HCT116 (cell line): ENCODE data around the gene TARBP2. TPM values are rescaled to one million over a fixed set of nuclear protein-coding genes. Genes with fewer than 3 reads are reported as not detected.

ENCODE experiments used
- ATAC-seq: fragments of 200-7000 bp; cut with Tn5 transposase; 2 replicates; pipeline ENCODE4 v1.9.1; 2020; ENCODE audit warnings: mild to moderate bottlenecking, moderate library complexity
- BruUV-seq: library from RNA; stranded (reverse); fragments of 400-500 nt; replicated peaks from 2 replicates; lab custom pipeline; 2021; lab: Mats Ljungman, UMichigan
- CTCF ChIA-PET: fragments of 300-600 bp; sonication (Branson Sonifier 250); formaldehyde crosslinking; loops from one replicate; lab custom pipeline; 2021; ENCODE audit warnings: antibody characterized with exemption; lab: Charles Lee
- POLR2A ChIA-PET: fragments of 300-600, 350-600 bp; sonication (Branson Sonifier 250); formaldehyde crosslinking; loops from one replicate; lab custom pipeline; 2021; ENCODE audit warnings: antibody characterized with exemption; lab: Charles Lee
- RAD21 ChIA-PET, 2 experiments: fragments of 300-600 bp; sonication (Branson Sonifier 250); formaldehyde crosslinking; loops; one replicate each; lab custom pipeline; 2023; ENCODE audit warnings: low total read pairs in 2 of 2; ENCODE audit not compliant: uncharacterized antibody in 2 of 2, unreplicated experiment in 2 of 2, low non-redundant PET in 1 of 2; lab: Charles Lee
- DNase-seq: peaks from one replicate; pipeline ENCODE4 v3.0.0-alpha.2; 2010; ENCODE audit warnings: low read depth, low spot score
- H2AFZ ChIP-seq: fragments of 200-600 bp; shearing (Covaris generic), sonication (generic); 2 replicates; pipeline ENCODE4 v1.6.1; 2017; ENCODE audit warnings: low read depth, mixed run types, mixed read lengths, antibody characterized with exemption, low read length; ENCODE audit not compliant: poor library complexity, severe bottlenecking
- H3K27ac ChIP-seq: 2 replicates; pipeline ENCODE4 v1.5.1; 2012; ENCODE audit warnings: low read depth, low read length
- H3K27me3 ChIP-seq: fragments of 200-600 bp; sonication (generic); 2 replicates; pipeline ENCODE4 v1.6.1; 2016; ENCODE audit warnings: mixed run types, low read length, mixed read lengths; ENCODE audit not compliant: insufficient read depth
- H3K36me3 ChIP-seq, 2 experiments: fragments of 200-500 bp in 1 of 2; fragments of 200-600 bp in 1 of 2; sonication (Bioruptor generic) in 1 of 2; sonication (generic) in 1 of 2; 2 replicates each; pipeline versions ENCODE4 v1.5.1 to v1.6.1; 2014 to 2016; ENCODE audit warnings: low read length in 2 of 2, inconsistent platforms in 1 of 2, mixed read lengths in 1 of 2, mixed run types in 1 of 2; ENCODE audit not compliant: insufficient read depth in 2 of 2, control insufficient read depth in 1 of 2
- H3K4me1 ChIP-seq, 2 experiments: fragments of 200-600 bp in 1 of 2; sonication (generic) in 1 of 2; 2 replicates each; pipeline versions ENCODE4 v1.5.1 to v1.6.1; 2012 to 2017; ENCODE audit warnings: low read length in 2 of 2, inconsistent platforms in 1 of 2, mild to moderate bottlenecking in 1 of 2, mixed read lengths in 1 of 2, mixed run types in 1 of 2, moderate library complexity in 1 of 2; ENCODE audit not compliant: insufficient read depth in 2 of 2, control insufficient read depth in 1 of 2
- H3K4me2 ChIP-seq: fragments of 200-600 bp; sonication (generic); 2 replicates; pipeline ENCODE4 v1.6.1; 2017; ENCODE audit warnings: mixed run types, low read length, mixed read lengths
- H3K4me3 ChIP-seq, 2 experiments: fragments of 200-600 bp in 1 of 2; sonication (generic) in 1 of 2; replicated peaks in 1 of 2; 2 replicates each; pipeline ENCODE4 v1.5.1; 2011 to 2016; ENCODE audit warnings: low read length in 2 of 2, control low read depth in 1 of 2, low read depth in 1 of 2, mild to moderate bottlenecking in 1 of 2, mixed read lengths in 1 of 2, mixed run types in 1 of 2
- H3K79me2 ChIP-seq: fragments of 200-600 bp; sonication (generic); 2 replicates; pipeline ENCODE4 v1.6.1; 2017; ENCODE audit warnings: mild to moderate bottlenecking, mixed run types, low read length, moderate library complexity, mixed read lengths; ENCODE audit not compliant: insufficient read depth
- H3K9ac ChIP-seq: fragments of 200-600 bp; sonication (generic); 2 replicates; pipeline ENCODE4 v1.6.1; 2016; ENCODE audit warnings: low read length, mixed read lengths
- H3K9me2 ChIP-seq: fragments of 200-600 bp; sonication (generic), shearing (Covaris generic); 2 replicates; pipeline ENCODE4 v1.6.1; 2017; ENCODE audit warnings: mixed run types, mild to moderate bottlenecking, moderate library complexity; ENCODE audit not compliant: insufficient read depth
- H3K9me3 ChIP-seq, 2 experiments: fragments of 200-500 bp in 1 of 2; fragments of 200-600 bp in 1 of 2; sonication (Bioruptor generic) in 1 of 2; sonication (generic) in 1 of 2; 2 replicates each; pipeline ENCODE4 v1.6.1; 2014 to 2017; ENCODE audit warnings: low read length in 2 of 2, mixed read lengths in 2 of 2, inconsistent platforms in 1 of 2, low read depth in 1 of 2, mild to moderate bottlenecking in 1 of 2, mixed run types in 1 of 2, moderate library complexity in 1 of 2; ENCODE audit not compliant: control insufficient read depth in 1 of 2, insufficient read depth in 1 of 2
- H4K20me1 ChIP-seq: fragments of 200-600 bp; sonication (generic), shearing (Covaris generic); 2 replicates; pipeline ENCODE4 v1.6.1; 2017; ENCODE audit warnings: mixed run types, mild to moderate bottlenecking, moderate library complexity; ENCODE audit not compliant: insufficient read depth
- CBX3 ChIP-seq: IDR thresholded peaks from 2 replicates; pipeline ENCODE4 v1.6.1; 2012; ENCODE audit warnings: low read depth
- CEBPB ChIP-seq: IDR thresholded peaks from 2 replicates; pipeline ENCODE4 v1.6.1; 2012; ENCODE audit warnings: low read depth
- EGR1 ChIP-seq: IDR thresholded peaks from 2 replicates; pipeline ENCODE4 v1.6.1; 2012; ENCODE audit warnings: low read depth
- ELF1 ChIP-seq: IDR thresholded peaks from 2 replicates; pipeline ENCODE4 v1.6.1; 2012; ENCODE audit warnings: low read depth, borderline replicate concordance
- EZH2 ChIP-seq: fragments of 200-600 bp; sonication (generic); IDR thresholded peaks from 2 replicates; pipeline ENCODE4 v1.6.1; 2017; ENCODE audit warnings: antibody characterized with exemption, mixed run types
- EZH2phosphoT487 ChIP-seq: fragments of 200-600 bp; IDR thresholded peaks from 2 replicates; pipeline ENCODE4 v1.6.1; 2018; ENCODE audit warnings: antibody characterized with exemption, borderline replicate concordance
- FOSL1 ChIP-seq: IDR thresholded peaks from 2 replicates; pipeline ENCODE4 v1.6.1; 2012; ENCODE audit warnings: low read depth
- JUND ChIP-seq: IDR thresholded peaks from 2 replicates; pipeline ENCODE4 v1.6.1; 2012
- POLR2A ChIP-seq: IDR thresholded peaks from 2 replicates; pipeline ENCODE4 v1.7.0; 2011; ENCODE audit warnings: borderline replicate concordance; ENCODE audit not compliant: insufficient read depth, insufficient read length; ENCODE audit errors: extremely low read depth
- POLR2AphosphoS5 ChIP-seq: IDR thresholded peaks from 2 replicates; pipeline ENCODE4 v1.6.1; 2011; ENCODE audit warnings: mild to moderate bottlenecking, low read depth, low read length, moderate library complexity
- SIN3A ChIP-seq: IDR thresholded peaks from 2 replicates; pipeline ENCODE4 v1.6.1; 2012; ENCODE audit warnings: low read depth
- SP1 ChIP-seq: IDR thresholded peaks from 2 replicates; pipeline ENCODE4 v1.6.1; 2012; ENCODE audit warnings: low read depth
- SRF ChIP-seq: IDR thresholded peaks from 2 replicates; pipeline ENCODE4 v1.6.1; 2012; ENCODE audit warnings: low read depth
- TCF7L2 ChIP-seq: IDR thresholded peaks from 2 replicates; pipeline ENCODE4 v1.7.0; 2011; ENCODE audit warnings: borderline replicate concordance, inconsistent platforms; ENCODE audit not compliant: insufficient read depth, insufficient read length; ENCODE audit errors: extremely low read depth
- YY1 ChIP-seq: IDR thresholded peaks from 2 replicates; pipeline ENCODE4 v1.6.1; 2011; ENCODE audit warnings: low read length, low read depth, moderate library complexity, mild to moderate bottlenecking; ENCODE audit not compliant: insufficient replicate concordance; ENCODE audit errors: extremely low read depth
- ZFX ChIP-seq: fragments of 450-650 bp; IDR thresholded peaks from 2 replicates; pipeline ENCODE4 v1.6.1; 2017
- ZNF274 ChIP-seq: fragments of 200-500 bp; sonication (Bioruptor generic); IDR thresholded peaks from 2 replicates; pipeline ENCODE4 v1.6.1; 2014; ENCODE audit warnings: mild to moderate bottlenecking, low read depth, low read length, inconsistent platforms
- intact Hi-C: fragments of 100-400 bp; cut with micrococcal nuclease; formaldehyde crosslinking; loops from 2 replicates; pipeline ENCODE4 v1.10.0; 2022
- total RNA-seq: library from RNA; stranded (reverse); gene quantifications from one replicate; pipeline ENCODE4 v1.2.1, GENCODE V29; 2021; ENCODE audit not compliant: unreplicated experiment
- TF ChIP-seq, protein P1 (sequence below): IDR thresholded peaks from 2 replicates; pipeline ENCODE4 v1.6.1; 2011; ENCODE audit warnings: mild to moderate bottlenecking, low read length, moderate library complexity; ENCODE audit not compliant: insufficient replicate concordance; ENCODE audit errors: extremely low read depth
- TF ChIP-seq, protein P2 (sequence below): IDR thresholded peaks from 2 replicates; pipeline ENCODE4 v1.6.1; 2012
- TF ChIP-seq, protein P3 (sequence below): IDR thresholded peaks from 2 replicates; pipeline ENCODE4 v1.6.1; 2012; ENCODE audit warnings: low read depth
- TF ChIP-seq, protein P4 (sequence below): IDR thresholded peaks from 2 replicates; pipeline ENCODE4 v1.6.1; 2012

TARBP2 gene
- total RNA-seq, 1 experiment from 2014 or later = 40.1 TPM

DNA sequence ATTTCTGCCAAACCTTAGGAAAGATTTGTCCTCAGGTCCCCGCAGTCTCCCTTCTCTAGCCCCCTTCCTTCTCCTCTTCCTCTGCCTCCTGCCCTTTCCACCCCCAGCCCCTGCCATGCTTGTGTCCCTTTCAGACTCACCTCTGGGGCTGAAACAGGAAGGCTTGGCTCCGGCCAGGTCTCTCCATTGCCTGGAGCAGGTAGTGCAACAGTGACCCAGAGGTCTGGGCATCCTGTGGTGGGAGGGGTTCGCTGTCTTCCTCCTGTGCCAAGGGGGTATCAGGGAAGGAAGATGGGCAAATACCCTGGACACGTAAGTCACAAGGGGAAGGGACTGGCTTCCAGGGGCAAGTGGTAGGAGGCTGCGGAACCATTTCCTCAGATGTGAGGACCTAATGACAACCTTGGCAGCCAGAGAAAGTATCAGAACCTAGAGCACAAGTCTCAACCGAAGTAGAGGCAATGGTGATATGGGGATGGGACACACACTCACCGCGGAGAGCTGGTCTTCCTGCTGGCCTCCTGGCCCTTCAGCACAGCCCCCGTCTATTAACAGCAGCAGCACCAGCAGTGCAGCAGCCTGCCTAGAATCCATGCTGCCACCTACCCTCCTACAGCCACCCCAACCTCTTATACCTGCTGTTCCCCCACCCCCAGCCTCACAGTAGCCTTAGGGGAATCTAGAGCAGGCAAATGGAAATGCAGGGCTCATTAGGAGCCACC is 6.0 kb downstream of the TARBP2 start, which contains the start of gene NPFF (continued):
- TF ChIP-seq, protein P1, sequence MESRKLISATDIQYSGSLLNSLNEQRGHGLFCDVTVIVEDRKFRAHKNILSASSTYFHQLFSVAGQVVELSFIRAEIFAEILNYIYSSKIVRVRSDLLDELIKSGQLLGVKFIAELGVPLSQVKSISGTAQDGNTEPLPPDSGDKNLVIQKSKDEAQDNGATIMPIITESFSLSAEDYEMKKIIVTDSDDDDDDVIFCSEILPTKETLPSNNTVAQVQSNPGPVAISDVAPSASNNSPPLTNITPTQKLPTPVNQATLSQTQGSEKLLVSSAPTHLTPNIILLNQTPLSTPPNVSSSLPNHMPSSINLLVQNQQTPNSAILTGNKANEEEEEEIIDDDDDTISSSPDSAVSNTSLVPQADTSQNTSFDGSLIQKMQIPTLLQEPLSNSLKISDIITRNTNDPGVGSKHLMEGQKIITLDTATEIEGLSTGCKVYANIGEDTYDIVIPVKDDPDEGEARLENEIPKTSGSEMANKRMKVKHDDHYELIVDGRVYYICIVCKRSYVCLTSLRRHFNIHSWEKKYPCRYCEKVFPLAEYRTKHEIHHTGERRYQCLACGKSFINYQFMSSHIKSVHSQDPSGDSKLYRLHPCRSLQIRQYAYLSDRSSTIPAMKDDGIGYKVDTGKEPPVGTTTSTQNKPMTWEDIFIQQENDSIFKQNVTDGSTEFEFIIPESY = no peak

DNA sequence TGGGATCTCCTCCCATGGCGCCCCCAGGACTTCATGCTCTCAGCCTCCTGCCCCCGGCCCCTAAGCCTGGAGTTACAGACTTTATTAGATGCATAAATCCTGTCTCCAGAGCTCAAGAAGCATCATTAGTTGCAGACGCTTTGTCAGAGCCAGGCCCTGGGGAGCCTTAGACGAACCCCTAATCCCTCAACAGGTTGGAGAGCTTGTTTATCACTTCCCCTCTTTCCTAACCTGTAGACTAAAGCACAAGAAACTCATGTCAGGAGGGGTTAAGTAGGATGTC is 6.5 kb downstream of the TARBP2 start:
- Histone ChIP-seq H3K9me2 (no peaks in the 10 kb centered on the region), H3K9me3 (no peaks in the 10 kb centered on the region), H3K79me2 (peaks cover 5% of the 10 kb centered on the region; the same call in 1 of the 2 replicates), H3K36me3 (peaks cover 5 to 9% of the 10 kb centered on the region in 2 experiments; a peak in 3 of 4 replicates), H4K20me1 (no peaks in the 10 kb centered on the region), H3K27me3 (no peaks in the 10 kb centered on the region), H3K9ac (no peak overlapping the region), H3K4me1 (peaks cover 0 to 7% of the 10 kb centered on the region in 2 experiments; a peak in 1 of 4 replicates), H3K27ac (no peak overlapping the region), H2AFZ (no peak overlapping the region), H3K4me2 (no peak overlapping the region), H3K4me3 (no peak overlapping the region)
- ChIA-PET POLR2A (no interaction called here), CTCF (interaction anchor here (1.5 to 2.8 kb wide), 5 partner anchors 8 to 180 kb away, joined by 5 to 21 read pairs (median 14); partner anchors contain the start of gene MAP3K12), RAD21 (interaction anchor here in 1 of 2 experiments (1.4 kb wide), 1 partner anchor 31 kb away, joined by 5 read pairs; no protein-coding TSS in a partner anchor)
- ATAC-seq = no peak
- TF ChIP-seq FOSL1 = no peak
- TF ChIP-seq, protein P2, sequence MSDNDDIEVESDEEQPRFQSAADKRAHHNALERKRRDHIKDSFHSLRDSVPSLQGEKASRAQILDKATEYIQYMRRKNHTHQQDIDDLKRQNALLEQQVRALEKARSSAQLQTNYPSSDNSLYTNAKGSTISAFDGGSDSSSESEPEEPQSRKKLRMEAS = no peak
- no peak for TF ChIP-seq CEBPB
- TF ChIP-seq POLR2A = no peak
- no peak for TF ChIP-seq TCF7L2
- no peak for TF ChIP-seq POLR2AphosphoS5
- TF ChIP-seq, protein P3, sequence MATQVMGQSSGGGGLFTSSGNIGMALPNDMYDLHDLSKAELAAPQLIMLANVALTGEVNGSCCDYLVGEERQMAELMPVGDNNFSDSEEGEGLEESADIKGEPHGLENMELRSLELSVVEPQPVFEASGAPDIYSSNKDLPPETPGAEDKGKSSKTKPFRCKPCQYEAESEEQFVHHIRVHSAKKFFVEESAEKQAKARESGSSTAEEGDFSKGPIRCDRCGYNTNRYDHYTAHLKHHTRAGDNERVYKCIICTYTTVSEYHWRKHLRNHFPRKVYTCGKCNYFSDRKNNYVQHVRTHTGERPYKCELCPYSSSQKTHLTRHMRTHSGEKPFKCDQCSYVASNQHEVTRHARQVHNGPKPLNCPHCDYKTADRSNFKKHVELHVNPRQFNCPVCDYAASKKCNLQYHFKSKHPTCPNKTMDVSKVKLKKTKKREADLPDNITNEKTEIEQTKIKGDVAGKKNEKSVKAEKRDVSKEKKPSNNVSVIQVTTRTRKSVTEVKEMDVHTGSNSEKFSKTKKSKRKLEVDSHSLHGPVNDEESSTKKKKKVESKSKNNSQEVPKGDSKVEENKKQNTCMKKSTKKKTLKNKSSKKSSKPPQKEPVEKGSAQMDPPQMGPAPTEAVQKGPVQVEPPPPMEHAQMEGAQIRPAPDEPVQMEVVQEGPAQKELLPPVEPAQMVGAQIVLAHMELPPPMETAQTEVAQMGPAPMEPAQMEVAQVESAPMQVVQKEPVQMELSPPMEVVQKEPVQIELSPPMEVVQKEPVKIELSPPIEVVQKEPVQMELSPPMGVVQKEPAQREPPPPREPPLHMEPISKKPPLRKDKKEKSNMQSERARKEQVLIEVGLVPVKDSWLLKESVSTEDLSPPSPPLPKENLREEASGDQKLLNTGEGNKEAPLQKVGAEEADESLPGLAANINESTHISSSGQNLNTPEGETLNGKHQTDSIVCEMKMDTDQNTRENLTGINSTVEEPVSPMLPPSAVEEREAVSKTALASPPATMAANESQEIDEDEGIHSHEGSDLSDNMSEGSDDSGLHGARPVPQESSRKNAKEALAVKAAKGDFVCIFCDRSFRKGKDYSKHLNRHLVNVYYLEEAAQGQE = no peak
- no peak for TF ChIP-seq ELF1
- no peak for TF ChIP-seq EZH2phosphoT487
- TF ChIP-seq SP1 = no peak
- TF ChIP-seq EZH2 = no peak
- no peak for TF ChIP-seq EGR1
- no peak for TF ChIP-seq JUND
- TF ChIP-seq SIN3A = no peak
- no peak for TF ChIP-seq ZNF274
- TF ChIP-seq SRF = no peak
- no peak for TF ChIP-seq CBX3
- TF ChIP-seq, protein P4, sequence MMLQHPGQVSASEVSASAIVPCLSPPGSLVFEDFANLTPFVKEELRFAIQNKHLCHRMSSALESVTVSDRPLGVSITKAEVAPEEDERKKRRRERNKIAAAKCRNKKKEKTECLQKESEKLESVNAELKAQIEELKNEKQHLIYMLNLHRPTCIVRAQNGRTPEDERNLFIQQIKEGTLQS = no peak
- no peak for TF ChIP-seq YY1
- no peak for TF ChIP-seq ZFX
- BruUV-seq = no TSS peak
- no peak for DNase-seq
- intact Hi-C loops = no loop called here
